DMS53 treated with DMSO at 0.1 percent for 48 hours (cell line): ENCODE measurements around the gene UQCRQ.
A peak's percentile ranks its signal among the peaks of the same experiment; 100 is the strongest.

Source experiments
- DNase-seq: peaks from one replicate; lab custom pipeline; 2025; ENCODE audit not compliant: unreplicated experiment; lab: John Stamatoyannopoulos, UW

UQCRQ gene

GRCh38 chr5:132866342-132867045, at the start of gene UQCRQ, which contains the start of gene GDF9:
UQCRQ (plus strand) TSS chr5:132866642; CDS start chr5:132866882, 240 bp downstream.
GDF9 (minus strand) TSS chr5:132866469; CDS start chr5:132864533, 1,936 bp downstream.
- peak; percentile 98 for DNase-seq

GRCh38 chr5:132817011-132817410, 49.4 kb upstream of the UQCRQ start:
- no peak for DNase-seq

GRCh38 chr5:132819468-132819867, 47.0 kb upstream of the UQCRQ start:
- DNase-seq, result no peak

GRCh38 chr5:132820162-132820754, 46.2 kb upstream of the UQCRQ start:
- DNase-seq, result peak; percentile 84

GRCh38 chr5:132821350-132821749, 45.1 kb upstream of the UQCRQ start:
- DNase-seq, result no peak

GRCh38 chr5:132821791-132822190, 44.7 kb upstream of the UQCRQ start:
- DNase-seq, result no peak

- peak; percentile 56 for DNase-seq
Measured at GRCh38 chr5:132822650-132823480, 43.6 kb upstream of the UQCRQ start.

GRCh38 chr5:132823481-132824050, 42.9 kb upstream of the UQCRQ start:
- DNase-seq, result no peak

- DNase-seq, result no peak
Measured at GRCh38 chr5:132824426-132824825, 42.0 kb upstream of the UQCRQ start.

- no peak for DNase-seq
Measured at GRCh38 chr5:132825033-132825833, 41.2 kb upstream of the UQCRQ start.

GRCh38 chr5:132825834-132826391, 40.5 kb upstream of the UQCRQ start:
- DNase-seq, result no peak

GRCh38 chr5:132826424-132827082, 39.9 kb upstream of the UQCRQ start:
- no peak for DNase-seq

- no peak for DNase-seq
Measured at GRCh38 chr5:132827943-132828673, 38.3 kb upstream of the UQCRQ start.

- DNase-seq, result no peak
Measured at GRCh38 chr5:132828846-132829494, 37.5 kb upstream of the UQCRQ start.

- peak; percentile 66 for DNase-seq
Measured at GRCh38 chr5:132829742-132830435, 36.6 kb upstream of the UQCRQ start.

- DNase-seq, result peak; percentile 47
Measured at GRCh38 chr5:132830436-132831094, 35.9 kb upstream of the UQCRQ start, which contains the start of gene SHROOM1. SHROOM1 (minus strand) TSS chr5:132830647; CDS start chr5:132826140, 4,507 bp downstream.
